ENCODE measurements around the gene TBL2. TPM values are rescaled to one million over a fixed set of nuclear protein-coding genes. Genes with fewer than 3 reads are reported as not detected.
A peak's percentile ranks its signal among the peaks of the same experiment; 100 is the strongest.

TBL2 gene
- total and polyA plus RNA-seq, 10 of the 15 experiments (the other 5 are each of a cell fraction or from before 2014, with no cell fraction given), result 1.1 to 49.7 (median 26.7) TPM

DNA sequence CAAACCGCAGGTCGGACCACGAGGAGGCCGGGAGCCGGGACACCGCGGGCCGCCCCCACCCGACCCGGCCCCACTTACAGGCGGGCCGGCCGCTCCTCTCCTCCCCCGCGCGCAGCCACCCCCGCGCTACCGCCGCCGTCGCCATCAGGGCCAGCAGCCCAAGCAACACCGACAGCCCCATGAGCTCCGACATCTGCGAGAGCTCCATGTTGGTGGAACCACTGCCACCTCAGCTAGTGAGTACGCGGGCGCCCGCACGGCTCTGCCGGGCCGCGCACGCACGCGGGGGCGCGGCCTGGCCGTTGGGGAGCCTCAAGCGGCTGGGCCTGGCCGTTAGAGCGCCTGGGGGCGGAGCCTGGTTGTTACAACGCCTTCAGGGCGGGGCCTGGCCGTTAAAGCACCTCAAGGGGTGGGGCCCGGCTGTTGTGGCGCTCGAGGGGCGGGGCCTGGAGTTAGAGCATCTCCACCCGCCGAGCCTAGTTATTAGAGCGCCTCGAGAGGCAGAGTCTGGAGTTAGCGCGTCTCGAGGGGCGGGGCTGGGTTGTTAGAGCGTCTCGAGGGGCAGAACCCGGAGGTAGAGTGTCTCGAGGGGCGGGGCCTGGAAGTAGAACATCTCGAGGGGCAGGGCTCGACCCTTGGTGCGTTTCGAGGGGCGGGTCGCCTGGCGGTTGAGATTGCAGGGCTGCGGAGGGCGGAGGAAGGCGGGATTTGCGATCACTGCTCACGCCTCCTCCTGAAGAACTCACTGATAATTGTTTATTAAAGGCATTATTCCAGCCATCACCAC, at the start of gene TBL2 (continued):
- TF ChIP-seq SMAD1 (IDR thresholded peaks at IDR 0.05; ENCODE audit: low read depth, partially characterized antibody) (no peak), MEF2B (IDR thresholded peaks at IDR 0.05; ENCODE audit: partially characterized antibody, poor library complexity, severe bottlenecking) (no peak), MTA3 (IDR thresholded peaks at IDR 0.05; ENCODE audit: borderline replicate concordance, low read length) (no peak), ZNF217 (IDR thresholded peaks at IDR 0.05) (0 out of 2 replicates have a peak, but pooled peaks have one; percentile 41), NFYA (IDR thresholded peaks at IDR 0.05; ENCODE audit: borderline replicate concordance, low read depth, low read length) (no peak), BHLHE40 (IDR thresholded peaks at IDR 0.05; ENCODE audit: borderline replicate concordance in 1 of 2, low read depth in 2 of 2, low read length in 1 of 2) (peak; percentile 22 to 68; a peak in 2 of 4 replicates), NR2C1 (IDR thresholded peaks at IDR 0.05) (no peak), SREBF2 (IDR thresholded peaks at IDR 0.05; ENCODE audit: low read length) (no peak), SIN3A (IDR thresholded peaks at IDR 0.05; ENCODE audit: low read depth, low read length) (no peak), KLF5 (IDR thresholded peaks at IDR 0.05; ENCODE audit: partially characterized antibody) (peak; percentile 57), CBX5 (IDR thresholded peaks at IDR 0.05; ENCODE audit: low read depth) (no peak), RBBP5 (conservative IDR thresholded peaks at IDR 0.05) (no peak), WRNIP1 (IDR thresholded peaks at IDR 0.05; ENCODE audit: borderline replicate concordance, low read depth, low read length) (no peak), LARP7 (IDR thresholded peaks at IDR 0.05) (peak; percentile 82; the same call in 1 of the 2 replicates), CREB1 (IDR thresholded peaks at IDR 0.05; ENCODE audit: low read depth) (no peak), CREM (IDR thresholded peaks at IDR 0.05; ENCODE audit: low read depth) (0 out of 2 replicates have a peak, but pooled peaks have one; percentile 4), MTA2 (IDR thresholded peaks at IDR 0.05; ENCODE audit: low read depth) (no peak), CBX3 (IDR thresholded peaks at IDR 0.05; ENCODE audit: borderline replicate concordance, low read depth) (no peak), KDM1A (IDR thresholded peaks at IDR 0.05; ENCODE audit: borderline replicate concordance) (no peak), ESRRA (IDR thresholded peaks at IDR 0.05; ENCODE audit: low read length) (no peak), NBN (IDR thresholded peaks at IDR 0.05) (peak; percentile 23; the same call in 1 of the 2 replicates), ZBED1 (IDR thresholded peaks at IDR 0.05; ENCODE audit: borderline replicate concordance) (no peak)
- TF ChIP-seq, protein P1, sequence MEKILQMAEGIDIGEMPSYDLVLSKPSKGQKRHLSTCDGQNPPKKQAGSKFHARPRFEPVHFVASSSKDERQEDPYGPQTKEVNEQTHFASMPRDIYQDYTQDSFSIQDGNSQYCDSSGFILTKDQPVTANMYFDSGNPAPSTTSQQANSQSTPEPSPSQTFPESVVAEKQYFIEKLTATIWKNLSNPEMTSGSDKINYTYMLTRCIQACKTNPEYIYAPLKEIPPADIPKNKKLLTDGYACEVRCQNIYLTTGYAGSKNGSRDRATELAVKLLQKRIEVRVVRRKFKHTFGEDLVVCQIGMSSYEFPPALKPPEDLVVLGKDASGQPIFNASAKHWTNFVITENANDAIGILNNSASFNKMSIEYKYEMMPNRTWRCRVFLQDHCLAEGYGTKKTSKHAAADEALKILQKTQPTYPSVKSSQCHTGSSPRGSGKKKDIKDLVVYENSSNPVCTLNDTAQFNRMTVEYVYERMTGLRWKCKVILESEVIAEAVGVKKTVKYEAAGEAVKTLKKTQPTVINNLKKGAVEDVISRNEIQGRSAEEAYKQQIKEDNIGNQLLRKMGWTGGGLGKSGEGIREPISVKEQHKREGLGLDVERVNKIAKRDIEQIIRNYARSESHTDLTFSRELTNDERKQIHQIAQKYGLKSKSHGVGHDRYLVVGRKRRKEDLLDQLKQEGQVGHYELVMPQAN (conservative IDR thresholded peaks at IDR 0.05), result peak; percentile 87
- TF ChIP-seq, protein P2, sequence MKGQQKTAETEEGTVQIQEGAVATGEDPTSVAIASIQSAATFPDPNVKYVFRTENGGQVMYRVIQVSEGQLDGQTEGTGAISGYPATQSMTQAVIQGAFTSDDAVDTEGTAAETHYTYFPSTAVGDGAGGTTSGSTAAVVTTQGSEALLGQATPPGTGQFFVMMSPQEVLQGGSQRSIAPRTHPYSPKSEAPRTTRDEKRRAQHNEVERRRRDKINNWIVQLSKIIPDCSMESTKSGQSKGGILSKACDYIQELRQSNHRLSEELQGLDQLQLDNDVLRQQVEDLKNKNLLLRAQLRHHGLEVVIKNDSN (IDR thresholded peaks at IDR 0.05; ENCODE audit: borderline replicate concordance, extremely low read length, insufficient read depth, low read depth, low read length), result no peak
- TF ChIP-seq, protein P3, sequence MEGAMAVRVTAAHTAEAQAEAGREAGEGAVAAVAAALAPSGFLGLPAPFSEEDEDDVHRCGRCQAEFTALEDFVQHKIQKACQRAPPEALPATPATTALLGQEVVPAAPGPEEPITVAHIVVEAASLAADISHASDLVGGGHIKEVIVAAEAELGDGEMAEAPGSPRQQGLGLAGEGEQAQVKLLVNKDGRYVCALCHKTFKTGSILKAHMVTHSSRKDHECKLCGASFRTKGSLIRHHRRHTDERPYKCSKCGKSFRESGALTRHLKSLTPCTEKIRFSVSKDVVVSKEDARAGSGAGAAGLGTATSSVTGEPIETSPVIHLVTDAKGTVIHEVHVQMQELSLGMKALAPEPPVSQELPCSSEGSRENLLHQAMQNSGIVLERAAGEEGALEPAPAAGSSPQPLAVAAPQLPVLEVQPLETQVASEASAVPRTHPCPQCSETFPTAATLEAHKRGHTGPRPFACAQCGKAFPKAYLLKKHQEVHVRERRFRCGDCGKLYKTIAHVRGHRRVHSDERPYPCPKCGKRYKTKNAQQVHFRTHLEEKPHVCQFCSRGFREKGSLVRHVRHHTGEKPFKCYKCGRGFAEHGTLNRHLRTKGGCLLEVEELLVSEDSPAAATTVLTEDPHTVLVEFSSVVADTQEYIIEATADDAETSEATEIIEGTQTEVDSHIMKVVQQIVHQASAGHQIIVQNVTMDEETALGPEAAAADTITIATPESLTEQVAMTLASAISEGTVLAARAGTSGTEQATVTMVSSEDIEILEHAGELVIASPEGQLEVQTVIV (IDR thresholded peaks at IDR 0.05; ENCODE audit: borderline replicate concordance, partially characterized antibody), result no peak
- TF ChIP-seq, protein P4, sequence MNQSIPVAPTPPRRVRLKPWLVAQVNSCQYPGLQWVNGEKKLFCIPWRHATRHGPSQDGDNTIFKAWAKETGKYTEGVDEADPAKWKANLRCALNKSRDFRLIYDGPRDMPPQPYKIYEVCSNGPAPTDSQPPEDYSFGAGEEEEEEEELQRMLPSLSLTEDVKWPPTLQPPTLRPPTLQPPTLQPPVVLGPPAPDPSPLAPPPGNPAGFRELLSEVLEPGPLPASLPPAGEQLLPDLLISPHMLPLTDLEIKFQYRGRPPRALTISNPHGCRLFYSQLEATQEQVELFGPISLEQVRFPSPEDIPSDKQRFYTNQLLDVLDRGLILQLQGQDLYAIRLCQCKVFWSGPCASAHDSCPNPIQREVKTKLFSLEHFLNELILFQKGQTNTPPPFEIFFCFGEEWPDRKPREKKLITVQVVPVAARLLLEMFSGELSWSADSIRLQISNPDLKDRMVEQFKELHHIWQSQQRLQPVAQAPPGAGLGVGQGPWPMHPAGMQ (IDR thresholded peaks at IDR 0.05; ENCODE audit: borderline replicate concordance), result no peak

Data from GM12878 (cell line).